ENCODE measurements around the gene HPSE2. TPM values are rescaled to one million over a fixed set of nuclear protein-coding genes. Genes with fewer than 3 reads are reported as not detected.

Gene HPSE2
- total and polyA plus RNA-seq, 2 of the 13 experiments (the other 11 are each of a cell fraction or from before 2014, with no cell fraction given), result 0.01 TPM; not detected in 1

DNA sequence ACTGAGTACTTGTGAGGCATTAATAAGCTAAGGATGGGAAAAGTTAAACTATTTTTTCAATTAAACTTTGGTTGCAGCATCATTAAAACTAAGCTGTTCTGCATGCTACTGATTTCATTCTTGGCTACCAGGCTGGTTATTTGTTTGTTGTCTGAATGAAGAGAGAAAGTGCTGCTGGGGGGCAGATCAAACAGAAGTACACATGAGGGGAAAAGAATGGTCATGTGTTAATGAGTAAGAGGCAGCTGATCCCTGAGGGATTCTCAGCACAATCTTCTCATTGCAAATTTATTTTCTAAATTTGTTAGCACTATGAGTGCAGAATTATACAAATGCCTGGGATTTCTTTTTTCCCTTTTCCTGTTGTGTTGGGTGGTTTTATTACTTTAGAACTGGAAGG, 575.7 kb downstream of the HPSE2 start:
- Histone ChIP-seq H3K4me1 (ENCODE audit: insufficient read depth, low read length) (peaks cover 4% of the 10 kb centered on the region; the same call in 1 of the 2 replicates), H3K27ac (ENCODE audit: extremely low read length, insufficient read depth, low read length) (no peak overlapping the region), H4K20me1 (ENCODE audit: insufficient read depth, low read length) (no peaks in the 10 kb centered on the region), H2AFZ (ENCODE audit: low read length) (no peak overlapping the region), H3K27me3 (ENCODE audit: control insufficient read depth in 1 of 2, insufficient read depth in 2 of 2, low read length in 2 of 2) (no peaks in the 10 kb centered on the region), H3K9me3 (ENCODE audit: low read length) (peaks cover 8% of the 10 kb centered on the region), H3K79me2 (ENCODE audit: insufficient read depth, low read length) (no peaks in the 10 kb centered on the region), H3K36me3 (replicated peaks in 1 of 2; ENCODE audit: control insufficient read depth in 1 of 2, insufficient read depth in 2 of 2, low read length in 2 of 2) (no peaks in the 10 kb centered on the region), H3K4me3 (replicated peaks in 1 of 3; ENCODE audit: insufficient read depth in 1 of 3, low read depth in 2 of 3, low read length in 3 of 3) (no peak overlapping the region), H3K4me2 (ENCODE audit: low read depth, low read length) (no peak overlapping the region), H3K9ac (ENCODE audit: insufficient read depth, low read depth, low read length) (no peak overlapping the region)
- ChIA-PET POLR2A (no interaction called here), CTCF (ENCODE audit: low intra/inter-chr PET ratio, low total read pairs) (interaction anchor here (1.3 kb wide), 1 partner anchor 193 kb away, joined by 3 read pairs; no protein-coding TSS in a partner anchor)
- TF ChIP-seq, protein P1, sequence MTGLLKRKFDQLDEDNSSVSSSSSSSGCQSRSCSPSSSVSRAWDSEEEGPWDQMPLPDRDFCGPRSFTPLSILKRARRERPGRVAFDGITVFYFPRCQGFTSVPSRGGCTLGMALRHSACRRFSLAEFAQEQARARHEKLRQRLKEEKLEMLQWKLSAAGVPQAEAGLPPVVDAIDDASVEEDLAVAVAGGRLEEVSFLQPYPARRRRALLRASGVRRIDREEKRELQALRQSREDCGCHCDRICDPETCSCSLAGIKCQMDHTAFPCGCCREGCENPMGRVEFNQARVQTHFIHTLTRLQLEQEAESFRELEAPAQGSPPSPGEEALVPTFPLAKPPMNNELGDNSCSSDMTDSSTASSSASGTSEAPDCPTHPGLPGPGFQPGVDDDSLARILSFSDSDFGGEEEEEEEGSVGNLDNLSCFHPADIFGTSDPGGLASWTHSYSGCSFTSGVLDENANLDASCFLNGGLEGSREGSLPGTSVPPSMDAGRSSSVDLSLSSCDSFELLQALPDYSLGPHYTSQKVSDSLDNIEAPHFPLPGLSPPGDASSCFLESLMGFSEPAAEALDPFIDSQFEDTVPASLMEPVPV (CRISPR knock-in tag; IDR thresholded peaks at IDR 0.05), result no peak
- TF ChIP-seq, protein P2, sequence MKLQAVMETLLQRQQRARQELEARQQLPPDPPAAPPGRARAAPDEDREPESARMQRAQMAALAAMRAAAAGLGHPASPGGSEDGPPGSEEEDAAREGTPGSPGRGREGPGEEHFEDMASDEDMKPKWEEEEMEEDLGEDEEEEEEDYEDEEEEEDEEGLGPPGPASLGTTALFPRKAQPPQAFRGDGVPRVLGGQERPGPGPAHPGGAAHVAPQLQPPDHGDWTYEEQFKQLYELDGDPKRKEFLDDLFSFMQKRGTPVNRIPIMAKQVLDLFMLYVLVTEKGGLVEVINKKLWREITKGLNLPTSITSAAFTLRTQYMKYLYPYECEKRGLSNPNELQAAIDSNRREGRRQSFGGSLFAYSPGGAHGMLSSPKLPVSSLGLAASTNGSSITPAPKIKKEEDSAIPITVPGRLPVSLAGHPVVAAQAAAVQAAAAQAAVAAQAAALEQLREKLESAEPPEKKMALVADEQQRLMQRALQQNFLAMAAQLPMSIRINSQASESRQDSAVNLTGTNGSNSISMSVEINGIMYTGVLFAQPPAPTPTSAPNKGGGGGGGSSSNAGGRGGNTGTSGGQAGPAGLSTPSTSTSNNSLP (IDR thresholded peaks at IDR 0.05; ENCODE audit: low read depth, low read length), result no peak
- TF ChIP-seq KLF15 (CRISPR knock-in tag; IDR thresholded peaks at IDR 0.05; ENCODE audit: borderline replicate concordance), result no peak
- TF ChIP-seq NONO (IDR thresholded peaks at IDR 0.05), result no peak
- no peak for TF ChIP-seq NONO (CRISPR knock-in tag; conservative IDR thresholded peaks at IDR 0.05)
- TF ChIP-seq MED1 (CRISPR knock-in tag; IDR thresholded peaks at IDR 0.05), result no peak
- TF ChIP-seq PCBP2 (optimal IDR thresholded peaks at IDR 0.05; ENCODE audit: low read depth, low read length, poor library complexity, severe bottlenecking), result no peak
- TF ChIP-seq TBL1XR1 (IDR thresholded peaks at IDR 0.05; ENCODE audit: borderline replicate concordance, low read length, partially characterized antibody), result no peak
- TF ChIP-seq, protein P3, sequence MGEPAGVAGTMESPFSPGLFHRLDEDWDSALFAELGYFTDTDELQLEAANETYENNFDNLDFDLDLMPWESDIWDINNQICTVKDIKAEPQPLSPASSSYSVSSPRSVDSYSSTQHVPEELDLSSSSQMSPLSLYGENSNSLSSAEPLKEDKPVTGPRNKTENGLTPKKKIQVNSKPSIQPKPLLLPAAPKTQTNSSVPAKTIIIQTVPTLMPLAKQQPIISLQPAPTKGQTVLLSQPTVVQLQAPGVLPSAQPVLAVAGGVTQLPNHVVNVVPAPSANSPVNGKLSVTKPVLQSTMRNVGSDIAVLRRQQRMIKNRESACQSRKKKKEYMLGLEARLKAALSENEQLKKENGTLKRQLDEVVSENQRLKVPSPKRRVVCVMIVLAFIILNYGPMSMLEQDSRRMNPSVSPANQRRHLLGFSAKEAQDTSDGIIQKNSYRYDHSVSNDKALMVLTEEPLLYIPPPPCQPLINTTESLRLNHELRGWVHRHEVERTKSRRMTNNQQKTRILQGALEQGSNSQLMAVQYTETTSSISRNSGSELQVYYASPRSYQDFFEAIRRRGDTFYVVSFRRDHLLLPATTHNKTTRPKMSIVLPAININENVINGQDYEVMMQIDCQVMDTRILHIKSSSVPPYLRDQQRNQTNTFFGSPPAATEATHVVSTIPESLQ (CRISPR knock-in tag; conservative IDR thresholded peaks at IDR 0.05), result no peak
- FAIRE-seq, result no peak
- intact Hi-C loops (cut with micrococcal nuclease; ENCODE audit: unreplicated experiment) (no loop called here), in situ Hi-C loops (cut with HindIII; ENCODE audit: extremely low pct_ligation_motif_present, low pct_unique_long_range_greater_than_20kb) (loop anchor here (5.0 kb wide), 1 partner anchor 193 kb away; no protein-coding TSS in a partner anchor)
- BruUV-seq (replicated peaks), result no TSS peak
- ATAC-seq, result no peak
- no peak for DNase-seq (ENCODE audit: low spot score)
